Natural killer cell treated with Interleukin-12 subunit alpha and Interleukin-12 subunit beta and Interleukin-15 and Interleukin-18, amount 100 ng/mL, for 72 hours (primary cell): ENCODE data around the gene ZSCAN12. TPM values are rescaled to one million over a fixed set of nuclear protein-coding genes. Genes with fewer than 3 reads are reported as not detected.
"Not testable (repeated sequence)": the region's sequence is repeated elsewhere in the genome, so short reads cannot be mapped to it uniquely, and the experiment has no call there.

Experiments used
- ATAC-seq, 2 donors: fragments of 150-1000 bp; cut with Tn5 transposase in 1 of 2; sonication (Bioruptor Pico), chemical (Tn5 transposase) in 1 of 2; 2 replicates each; pipeline ENCODE4 v1.10.0; 2021
- DNase-seq: peaks from one replicate; pipeline ENCODE4 v3.0.0; 2022; ENCODE audit warnings: low spot score
- H3K27ac Mint-ChIP-seq, 2 donors: 1 replicate in 1 of 2; 2 replicates in 1 of 2; pipeline ENCODE4 v1.8.0; 2022; ENCODE audit warnings: mixed read lengths in 2 of 2, mild to moderate bottlenecking in 1 of 2, moderate library complexity in 1 of 2
- H3K27me3 Mint-ChIP-seq, 2 donors: 1 replicate in 1 of 2; 2 replicates in 1 of 2; pipeline ENCODE4 v1.8.0; 2022; ENCODE audit warnings: mixed read lengths in 2 of 2
- H3K36me3 Mint-ChIP-seq: one replicate; pipeline ENCODE4 v1.8.0; 2022; ENCODE audit warnings: mixed read lengths
- H3K4me1 Mint-ChIP-seq, 2 donors: 1 replicate in 1 of 2; 2 replicates in 1 of 2; pipeline ENCODE4 v1.8.0; 2022; ENCODE audit warnings: low read depth in 2 of 2, mixed read lengths in 2 of 2, mild to moderate bottlenecking in 1 of 2
- H3K4me3 Mint-ChIP-seq: one replicate; pipeline ENCODE4 v1.8.0; 2022; ENCODE audit warnings: mixed read lengths
- H3K9me3 Mint-ChIP-seq: 2 replicates; pipeline ENCODE4 v1.8.0; 2022; ENCODE audit warnings: mixed read lengths
- total RNA-seq, 2 donors: library from RNA; stranded (reverse); gene quantifications; one replicate each; pipeline ENCODE4 v1.2.3, GENCODE V29; 2022

Gene ZSCAN12
- total RNA-seq, 2 donors from 2014 or later = 6.9 to 9.9 TPM

GRCh38 chr6:28380381-28380780 is 19.2 kb downstream of the ZSCAN12 start:
- Mint-ChIP-seq H3K27me3 (no peaks in the 10 kb centered on the region), H3K27ac (no peak overlapping the region), H3K9me3 (no peaks in the 10 kb centered on the region), H3K4me3 (no peak overlapping the region), H3K4me1 (peaks cover 21 to 27% of the 10 kb centered on the region in 2 donors), H3K36me3 (peaks cover 35% of the 10 kb centered on the region)
- DNase-seq (no peak), ATAC-seq (no peak)

- Mint-ChIP-seq H3K9me3 (no peaks in the 10 kb centered on the region), H3K27me3 (no peaks in the 10 kb centered on the region), H3K4me1 (peaks cover 11 to 15% of the 10 kb centered on the region in 2 donors), H3K4me3 (no peak overlapping the region), H3K27ac (no peak overlapping the region), H3K36me3 (peaks cover 35% of the 10 kb centered on the region)
- ATAC-seq (no peak), DNase-seq (no peak)
Measured at GRCh38 chr6:28378644-28379043, 20.9 kb downstream of the ZSCAN12 start.

DNA sequence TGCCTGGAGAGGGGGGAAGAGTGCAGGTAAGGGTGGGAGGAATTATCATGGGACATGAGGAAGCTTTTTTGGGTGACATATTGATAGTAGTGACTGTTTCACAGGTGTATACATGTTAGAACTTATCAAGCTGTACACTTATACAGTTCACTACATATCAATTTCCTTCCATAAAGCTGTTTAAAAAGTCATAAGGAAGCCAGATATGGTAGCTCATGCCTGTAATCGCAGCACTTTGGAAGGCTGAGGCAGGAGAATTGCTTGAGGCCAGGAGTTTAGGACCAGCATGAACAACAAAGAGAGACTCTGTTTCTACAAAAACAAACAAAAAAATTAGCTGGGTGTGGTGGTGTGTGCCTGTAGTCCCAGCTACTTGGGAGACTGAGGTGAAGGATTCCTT is 21.7 kb downstream of the ZSCAN12 start:
- no peak overlapping the region for H3K4me3 Mint-ChIP-seq
- H3K27me3 Mint-ChIP-seq = no peaks in the 10 kb centered on the region
- peaks cover 6 to 10% of the 10 kb centered on the region in 2 donors for H3K4me1 Mint-ChIP-seq
- no peak for ATAC-seq
- H3K27ac Mint-ChIP-seq = no peak overlapping the region
- no peak for DNase-seq
- H3K36me3 Mint-ChIP-seq = peaks cover 34% of the 10 kb centered on the region
- no peaks in the 10 kb centered on the region for H3K9me3 Mint-ChIP-seq

GRCh38 chr6:28373925-28374324 is 25.6 kb downstream of the ZSCAN12 start:
- Mint-ChIP-seq H3K9me3 (no peaks in the 10 kb centered on the region), H3K27ac (no peak overlapping the region), H3K27me3 (no peaks in the 10 kb centered on the region), H3K4me1 (peaks cover 3 to 5% of the 10 kb centered on the region in 2 donors), H3K36me3 (peaks cover 4% of the 10 kb centered on the region), H3K4me3 (no peak overlapping the region)
- DNase-seq (no peak), ATAC-seq (no peak)

DNA sequence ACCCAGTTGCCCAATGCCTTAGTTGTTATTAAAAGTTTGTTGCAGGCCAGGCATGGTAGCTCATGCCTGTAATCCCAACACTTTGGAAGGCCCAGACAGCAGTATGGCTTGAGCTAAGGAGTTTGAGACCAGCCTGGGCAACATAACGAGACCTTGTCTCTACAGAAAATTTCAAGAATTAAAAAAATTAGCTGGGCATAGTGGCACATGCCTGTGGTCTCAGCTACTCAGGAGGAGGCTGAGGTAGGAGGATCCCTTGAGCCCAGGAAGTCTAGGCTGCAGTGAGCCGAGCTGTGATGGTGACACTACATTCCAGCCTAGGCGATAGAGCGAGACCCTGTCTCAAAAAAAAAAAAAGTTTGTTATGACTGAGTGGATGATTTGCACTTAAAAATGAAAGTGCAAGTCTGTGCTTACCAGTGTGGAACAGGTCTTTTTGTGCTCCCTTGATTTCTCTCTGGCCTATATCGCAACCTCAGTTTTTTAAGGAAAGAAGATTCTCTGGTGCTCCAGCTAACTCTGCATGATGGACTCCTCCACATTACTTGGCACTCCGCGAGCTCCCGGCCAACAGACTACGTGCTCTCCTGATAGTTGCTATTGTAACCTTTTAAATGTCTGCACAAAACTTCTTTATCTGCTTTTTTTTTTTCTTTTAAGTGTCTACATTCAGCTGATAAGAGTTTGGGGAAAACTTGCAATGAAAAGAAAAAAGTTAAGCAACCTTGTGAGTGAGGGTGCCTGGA is 27.7 kb downstream of the ZSCAN12 start:
- Mint-ChIP-seq H3K4me1 (peaks cover 3 to 5% of the 10 kb centered on the region in 2 donors), H3K4me3 (no peak overlapping the region), H3K36me3 (no peaks in the 10 kb centered on the region), H3K27me3 (no peaks in the 10 kb centered on the region), H3K27ac (no peak overlapping the region), H3K9me3 (no peaks in the 10 kb centered on the region)
- DNase-seq (no peak), ATAC-seq (no peak)

GRCh38 chr6:28371280-28371679 is 28.3 kb downstream of the ZSCAN12 start:
- ATAC-seq = no peak
- no peaks in the 10 kb centered on the region for H3K36me3 Mint-ChIP-seq
- H3K4me1 Mint-ChIP-seq = peaks cover 3 to 5% of the 10 kb centered on the region in 2 donors

DNA sequence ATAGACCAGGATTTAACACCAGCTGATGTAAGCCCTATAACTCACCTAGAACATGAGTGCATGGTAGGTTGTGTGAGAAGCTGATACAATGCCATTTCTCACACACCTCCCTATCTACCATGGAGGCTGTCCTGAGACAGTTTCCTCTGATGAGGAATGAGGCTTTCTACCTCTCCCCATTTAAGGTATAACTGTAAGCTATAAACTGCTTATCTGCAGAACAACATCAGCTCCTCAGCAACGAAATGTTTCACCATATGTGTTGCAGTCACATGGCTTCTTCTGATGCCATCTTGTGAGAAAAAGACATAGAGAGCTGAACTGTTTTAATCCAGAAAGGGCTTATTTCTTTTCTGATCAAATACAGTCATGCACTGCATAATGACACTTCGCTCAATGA is 29.1 kb downstream of the ZSCAN12 start:
- peaks cover 5 to 7% of the 10 kb centered on the region in 2 donors for H3K4me1 Mint-ChIP-seq
- H3K36me3 Mint-ChIP-seq = peaks cover 4% of the 10 kb centered on the region
- H3K27me3 Mint-ChIP-seq = no peaks in the 10 kb centered on the region
- ATAC-seq (no peak), DNase-seq (no peak)
- H3K27ac Mint-ChIP-seq = no peak overlapping the region
- no peaks in the 10 kb centered on the region for H3K9me3 Mint-ChIP-seq
- no peak overlapping the region for H3K4me3 Mint-ChIP-seq

More at GRCh38 chr6:28371280-28371679, 28.3 kb downstream of the ZSCAN12 start:
- Mint-ChIP-seq H3K27me3 (no peaks in the 10 kb centered on the region), H3K9me3 (no peaks in the 10 kb centered on the region), H3K27ac (no peak overlapping the region), H3K4me3 (no peak overlapping the region)
- DNase-seq = no peak

- H3K27ac Mint-ChIP-seq = no peak overlapping the region
- H3K4me1 Mint-ChIP-seq = peaks cover 0 to 7% of the 10 kb centered on the region in 2 donors
Measured at GRCh38 chr6:28369463-28369862, 30.1 kb downstream of the ZSCAN12 start.

GRCh38 chr6:28368522-28368921 is 31.0 kb downstream of the ZSCAN12 start:
- DNase-seq (no peak), ATAC-seq (no peak)
- Mint-ChIP-seq H3K9me3 (no peaks in the 10 kb centered on the region), H3K4me1 (peaks cover 0 to 7% of the 10 kb centered on the region in 2 donors), H3K4me3 (no peak overlapping the region), H3K27ac (no peak overlapping the region), H3K36me3 (peaks cover 8% of the 10 kb centered on the region), H3K27me3 (no peaks in the 10 kb centered on the region)

More at GRCh38 chr6:28369463-28369862, 30.1 kb downstream of the ZSCAN12 start:
- peaks cover 8% of the 10 kb centered on the region for H3K36me3 Mint-ChIP-seq
- H3K9me3 Mint-ChIP-seq = no peaks in the 10 kb centered on the region
- no peak for DNase-seq
- no peaks in the 10 kb centered on the region for H3K27me3 Mint-ChIP-seq
- no peak for ATAC-seq
- no peak overlapping the region for H3K4me3 Mint-ChIP-seq

GRCh38 chr6:28365590-28365989 is 34.0 kb downstream of the ZSCAN12 start:
- H3K9me3 Mint-ChIP-seq, H3K4me3 Mint-ChIP-seq, H3K27me3 Mint-ChIP-seq, H3K4me1 Mint-ChIP-seq, H3K36me3 Mint-ChIP-seq, DNase-seq: not testable (repeated sequence)
- H3K27ac Mint-ChIP-seq = peak overlapping the region in 1 of 2 donors; percentile 21
- peak in 1 of 2 donors; percentile 36 for ATAC-seq

- Mint-ChIP-seq H3K27me3 (no peaks in the 10 kb centered on the region), H3K36me3 (peaks cover 8% of the 10 kb centered on the region), H3K9me3 (no peaks in the 10 kb centered on the region), H3K4me3 (no peak overlapping the region), H3K27ac (no peak overlapping the region), H3K4me1 (peaks cover 3 to 18% of the 10 kb centered on the region in 2 donors)
- no peak for ATAC-seq
- DNase-seq = no peak
Measured at GRCh38 chr6:28360961-28361360, 38.6 kb downstream of the ZSCAN12 start.

- H3K4me3 Mint-ChIP-seq, H3K36me3 Mint-ChIP-seq, H3K9me3 Mint-ChIP-seq, ATAC-seq, H3K27me3 Mint-ChIP-seq, H3K27ac Mint-ChIP-seq, DNase-seq: not testable (repeated sequence)
- peaks cover 11 to 21% of the 10 kb centered on the region in 2 donors for H3K4me1 Mint-ChIP-seq
Measured at GRCh38 chr6:28359562-28359961, 40.0 kb downstream of the ZSCAN12 start.

- ATAC-seq (no peak), DNase-seq (no peak)
- peaks cover 12 to 21% of the 10 kb centered on the region in 2 donors for H3K4me1 Mint-ChIP-seq
- peak overlapping the region in 1 of 2 donors; percentile 86 for H3K27ac Mint-ChIP-seq
- no peak overlapping the region for H3K4me3 Mint-ChIP-seq
- H3K9me3 Mint-ChIP-seq = no peaks in the 10 kb centered on the region
- no peaks in the 10 kb centered on the region for H3K36me3 Mint-ChIP-seq
- H3K27me3 Mint-ChIP-seq = no peaks in the 10 kb centered on the region
Measured at GRCh38 chr6:28357036-28357435, 42.5 kb downstream of the ZSCAN12 start.

GRCh38 chr6:28356666-28357020 is 42.9 kb downstream of the ZSCAN12 start:
- H3K27ac Mint-ChIP-seq = peak overlapping the region in 1 of 2 donors; percentile 86
- no peak for ATAC-seq
- peaks cover 16 to 22% of the 10 kb centered on the region in 2 donors for H3K4me1 Mint-ChIP-seq
- H3K9me3 Mint-ChIP-seq = no peaks in the 10 kb centered on the region
- no peaks in the 10 kb centered on the region for H3K36me3 Mint-ChIP-seq
- no peak for DNase-seq
- H3K27me3 Mint-ChIP-seq = no peaks in the 10 kb centered on the region
- no peak overlapping the region for H3K4me3 Mint-ChIP-seq
